Measurements from ENCODE around the gene OR4D9.

GRCh38 chr11:59520741-59521140 lies 9.4 kb downstream of the OR4D9 start:
- TF ChIP-seq, protein P1, sequence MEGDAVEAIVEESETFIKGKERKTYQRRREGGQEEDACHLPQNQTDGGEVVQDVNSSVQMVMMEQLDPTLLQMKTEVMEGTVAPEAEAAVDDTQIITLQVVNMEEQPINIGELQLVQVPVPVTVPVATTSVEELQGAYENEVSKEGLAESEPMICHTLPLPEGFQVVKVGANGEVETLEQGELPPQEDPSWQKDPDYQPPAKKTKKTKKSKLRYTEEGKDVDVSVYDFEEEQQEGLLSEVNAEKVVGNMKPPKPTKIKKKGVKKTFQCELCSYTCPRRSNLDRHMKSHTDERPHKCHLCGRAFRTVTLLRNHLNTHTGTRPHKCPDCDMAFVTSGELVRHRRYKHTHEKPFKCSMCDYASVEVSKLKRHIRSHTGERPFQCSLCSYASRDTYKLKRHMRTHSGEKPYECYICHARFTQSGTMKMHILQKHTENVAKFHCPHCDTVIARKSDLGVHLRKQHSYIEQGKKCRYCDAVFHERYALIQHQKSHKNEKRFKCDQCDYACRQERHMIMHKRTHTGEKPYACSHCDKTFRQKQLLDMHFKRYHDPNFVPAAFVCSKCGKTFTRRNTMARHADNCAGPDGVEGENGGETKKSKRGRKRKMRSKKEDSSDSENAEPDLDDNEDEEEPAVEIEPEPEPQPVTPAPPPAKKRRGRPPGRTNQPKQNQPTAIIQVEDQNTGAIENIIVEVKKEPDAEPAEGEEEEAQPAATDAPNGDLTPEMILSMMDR (IDR thresholded peaks at IDR 0.05): no peak
- no peak for TF ChIP-seq POLR2A (IDR thresholded peaks at IDR 0.05)
